IPS-NIHi11 (cell line): ENCODE data around the gene ARFGAP1.
A peak's percentile ranks its signal among the peaks of the same experiment; 100 is the strongest.

Source experiments
- DNase-seq: peaks from one replicate; pipeline ENCODE4 v3.0.0; 2012; ENCODE audit warnings: mixed read lengths, low spot score

ARFGAP1 gene

DNA sequence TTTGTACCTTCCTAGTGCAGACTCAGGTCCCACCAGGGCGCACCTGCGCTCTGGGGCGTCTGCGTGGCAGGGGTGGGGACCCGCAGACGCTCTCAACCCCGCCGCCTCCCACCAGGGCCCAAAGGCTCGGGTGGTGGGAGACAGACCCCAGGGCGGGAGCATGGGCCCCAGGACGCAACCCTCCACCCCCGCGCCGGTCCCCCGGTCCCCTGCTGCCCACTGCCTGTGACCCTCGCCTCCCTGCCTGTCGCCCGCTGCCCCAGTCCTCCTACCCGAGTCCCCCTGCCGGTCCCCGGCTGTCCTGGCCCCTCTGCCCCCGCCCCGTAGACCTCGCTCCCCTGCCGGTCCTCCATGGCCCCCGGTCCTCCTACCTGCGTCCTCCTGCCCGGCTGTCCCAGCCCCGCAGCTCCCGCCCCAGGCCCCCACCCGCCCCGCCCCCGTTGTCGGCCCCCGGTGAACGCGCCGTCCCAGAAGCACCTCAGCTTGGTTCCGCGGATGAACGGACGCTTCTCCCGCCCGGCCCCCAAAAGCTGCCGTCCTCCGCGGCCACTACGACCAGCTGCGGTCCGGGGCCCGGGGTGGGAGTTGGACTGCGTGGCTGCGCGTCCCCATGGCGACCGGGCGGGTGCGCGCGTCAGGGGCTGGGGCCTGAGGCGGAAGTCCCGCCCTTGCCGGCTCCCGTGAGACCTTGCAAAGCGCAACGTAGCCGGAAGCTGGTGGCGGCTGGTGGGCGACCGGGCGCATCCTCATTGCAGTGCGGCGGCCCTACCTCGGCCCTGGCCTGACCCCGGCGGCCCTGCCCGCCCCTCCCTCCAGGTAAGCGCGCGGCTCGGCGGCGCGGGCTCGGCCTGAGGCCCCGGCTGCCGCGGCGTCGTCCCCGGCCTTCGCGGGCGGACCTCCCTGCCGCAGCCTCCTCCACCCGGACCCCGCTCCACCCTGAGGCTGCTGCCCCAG lies at the start of gene ARFGAP1:
ARFGAP1 (plus strand) TSS at position 709 of the 954 bp plus-strand sequence. CDS start 2,768 bp downstream, outside the sequence.
- DNase-seq: peak; percentile 100

DNA sequence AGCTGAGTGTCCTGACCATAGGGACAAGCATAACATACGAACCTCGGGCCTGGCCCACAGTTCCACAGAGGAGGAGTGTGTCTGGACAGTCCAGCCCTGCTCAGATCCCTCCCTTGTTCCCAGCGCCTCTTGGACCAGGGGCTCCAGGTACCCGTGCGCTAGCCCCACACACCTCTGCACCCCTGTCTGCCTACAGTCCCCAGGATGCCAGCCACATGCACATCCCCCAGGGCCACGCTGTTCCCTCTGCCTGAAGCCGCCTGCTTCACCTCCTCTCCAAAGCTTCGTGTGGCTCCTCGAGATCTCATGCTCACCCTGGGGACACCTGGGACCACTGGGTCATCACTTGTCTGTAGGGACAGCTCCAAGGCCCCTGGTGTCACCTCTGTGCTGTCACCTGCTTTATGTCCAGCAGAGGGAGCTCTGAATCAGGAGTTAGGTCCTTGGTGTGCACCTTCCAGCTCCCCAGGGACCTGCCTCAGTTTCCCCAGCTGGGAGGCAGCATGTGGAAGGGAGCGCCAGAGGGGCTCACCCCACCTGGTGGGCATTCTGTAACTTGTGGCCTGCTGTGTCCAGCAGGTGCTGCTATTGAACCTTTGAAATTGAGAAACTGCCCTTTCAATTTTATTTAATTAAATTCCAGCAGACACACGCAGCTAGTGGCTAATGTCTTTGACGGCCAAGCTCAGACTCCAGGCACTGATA lies 49.3 kb upstream of the ARFGAP1 start:
- DNase-seq: no peak

DNA sequence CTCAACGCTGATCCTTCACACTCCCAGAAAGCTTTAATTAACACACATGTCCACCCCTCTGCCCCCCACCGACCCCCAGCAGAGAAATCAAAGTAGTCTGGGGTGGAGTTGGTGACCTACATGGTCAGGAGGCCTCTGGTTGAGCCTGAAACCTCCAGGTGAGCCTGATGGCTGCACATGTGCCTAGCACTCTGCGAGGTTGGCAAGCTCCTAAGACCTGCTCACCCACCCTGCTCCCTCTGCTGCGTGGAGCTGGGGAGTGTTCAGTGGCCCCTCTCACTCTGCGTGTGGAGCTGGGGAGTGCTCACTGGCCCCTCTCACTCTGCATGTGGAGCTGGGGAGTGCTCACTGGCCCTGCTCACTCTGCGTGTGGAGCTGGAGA lies 48.8 kb upstream of the ARFGAP1 start:
- DNase-seq: no peak

DNA sequence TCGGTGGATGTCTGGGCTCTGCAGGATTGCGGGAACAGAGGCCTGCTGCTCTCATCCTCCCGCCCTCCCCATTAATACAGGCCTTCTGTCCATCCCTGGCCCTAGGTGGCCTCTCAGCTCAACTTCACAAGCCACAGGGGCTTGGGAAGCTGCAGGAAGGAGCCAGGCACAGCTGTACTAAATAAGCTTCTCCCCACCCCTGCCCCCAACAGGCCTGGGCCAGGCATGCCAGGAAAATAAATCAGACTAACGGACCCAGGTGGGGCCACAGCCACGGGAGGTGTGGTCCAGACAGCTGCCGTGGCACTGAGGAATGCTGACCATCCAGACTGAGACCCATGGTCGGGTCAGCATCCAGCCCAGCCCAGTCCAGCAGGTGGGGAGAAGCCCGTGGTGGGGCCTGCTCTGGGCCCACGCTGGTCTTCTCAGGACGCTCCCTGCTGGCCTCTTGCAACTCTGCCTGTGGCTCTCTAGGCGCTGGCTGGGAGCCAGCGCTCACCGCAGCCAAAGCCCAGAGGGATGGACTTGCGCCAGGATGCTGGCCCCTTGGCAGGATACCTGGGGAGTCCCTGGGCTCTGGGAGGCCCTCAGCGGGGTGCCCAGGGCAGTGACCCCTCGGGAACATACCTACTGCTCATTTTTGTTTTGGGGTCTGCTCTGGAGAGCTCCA lies 48.1 kb upstream of the ARFGAP1 start:
- DNase-seq: peak; percentile 56

DNA sequence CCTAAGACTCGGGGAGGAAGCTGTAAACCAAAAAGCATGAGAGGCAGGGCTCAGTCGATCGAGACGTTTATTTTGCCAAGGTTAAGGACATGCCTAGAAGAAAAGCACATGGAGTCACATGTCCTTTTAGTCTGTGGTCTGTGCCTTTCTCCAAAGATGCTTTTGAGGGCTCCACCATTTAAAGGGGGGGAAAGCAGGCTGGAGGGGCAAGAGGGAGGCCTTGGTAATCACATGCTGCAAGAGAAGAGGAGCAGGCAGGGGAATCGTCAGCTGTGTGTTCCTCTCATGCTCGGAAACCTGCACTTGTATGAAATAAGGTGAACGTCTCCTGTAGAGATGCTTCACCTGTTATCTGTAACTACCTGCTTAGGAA lies 47.5 kb upstream of the ARFGAP1 start:
- DNase-seq: no peak

DNA sequence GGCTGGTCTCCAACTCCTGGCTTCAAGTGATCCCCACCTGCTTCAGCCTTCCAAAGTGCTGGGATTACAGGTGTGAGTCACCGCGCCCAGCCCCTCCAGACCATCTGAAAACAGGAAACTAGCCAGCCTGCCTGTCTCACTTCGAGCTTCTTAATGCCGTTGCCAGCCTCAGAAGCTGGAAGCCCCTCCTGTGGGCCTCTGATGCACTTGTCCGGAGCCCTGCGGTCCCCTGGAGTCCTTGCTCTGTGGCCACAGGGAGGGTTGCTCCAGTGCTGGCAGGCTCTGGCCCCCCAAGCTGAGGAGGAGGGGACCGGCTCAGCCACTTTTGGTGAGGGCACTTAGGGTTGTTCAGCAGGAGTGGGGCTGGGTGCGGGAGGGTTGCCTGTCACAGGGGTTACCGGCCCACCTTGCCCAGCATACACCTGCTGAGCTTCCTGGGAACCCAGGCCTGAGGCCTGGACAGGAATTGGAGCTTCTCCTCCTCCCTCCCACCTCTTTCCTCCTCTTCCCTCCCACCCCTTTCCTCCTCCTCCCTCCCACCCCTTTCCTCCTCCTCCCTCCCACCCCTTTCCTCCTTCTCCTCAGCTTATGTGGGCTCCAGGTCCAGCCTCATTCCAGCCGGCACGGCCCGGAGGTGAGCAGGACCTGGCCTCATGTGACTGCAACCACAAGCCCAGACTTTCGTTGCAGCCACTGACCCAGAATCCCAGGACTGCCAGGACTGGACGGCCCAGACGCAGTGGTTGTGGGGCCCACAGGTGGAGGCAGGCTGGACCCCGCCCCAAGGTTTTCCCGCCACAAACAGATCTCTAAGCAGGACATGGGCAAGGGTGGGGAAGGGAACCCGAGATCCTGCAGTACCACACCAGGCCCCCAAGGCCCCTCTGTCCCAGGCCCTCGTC lies 46.3 kb upstream of the ARFGAP1 start:
- no peak for DNase-seq

DNA sequence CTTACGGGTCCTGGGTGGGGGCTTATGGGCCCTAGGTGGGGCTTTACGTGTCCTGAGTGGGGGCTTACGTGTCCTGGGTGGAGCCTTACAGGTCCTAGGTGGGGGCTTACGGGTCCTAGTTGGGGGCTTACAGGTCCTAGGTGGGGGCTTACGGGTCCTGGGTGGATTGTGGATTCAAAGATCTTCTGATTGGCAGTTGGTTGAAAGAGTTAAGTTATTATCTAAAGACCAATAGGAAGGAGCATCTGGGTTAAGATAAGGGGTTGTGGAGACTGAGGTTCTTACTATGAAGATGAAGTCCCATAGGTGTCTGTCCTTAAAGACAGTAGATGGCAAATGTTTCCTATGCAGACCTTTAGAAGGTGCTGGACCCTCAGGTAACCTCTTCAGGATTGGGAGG lies 45.4 kb upstream of the ARFGAP1 start:
- DNase-seq: no peak

DNA sequence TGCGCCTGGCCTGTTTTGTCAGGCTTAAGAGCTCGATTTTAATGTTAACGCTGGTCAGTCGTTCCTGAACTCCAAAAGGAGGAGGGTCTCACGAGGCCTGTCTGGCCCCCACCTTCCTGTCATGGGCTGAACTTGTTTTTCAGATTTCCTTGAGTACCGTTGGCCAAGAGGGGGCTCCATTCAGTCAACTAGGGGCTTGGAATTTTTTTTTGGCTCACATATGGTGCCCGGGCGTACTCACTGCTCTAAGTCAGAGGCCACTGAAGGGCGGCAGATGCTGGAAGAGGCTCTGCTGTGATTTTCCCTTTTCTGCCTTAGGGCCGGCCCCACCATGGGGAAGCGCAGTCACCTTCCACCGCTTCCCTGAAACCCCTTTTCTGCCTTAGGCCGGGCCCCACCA lies 43.8 kb upstream of the ARFGAP1 start:
- DNase-seq: no peak

DNA sequence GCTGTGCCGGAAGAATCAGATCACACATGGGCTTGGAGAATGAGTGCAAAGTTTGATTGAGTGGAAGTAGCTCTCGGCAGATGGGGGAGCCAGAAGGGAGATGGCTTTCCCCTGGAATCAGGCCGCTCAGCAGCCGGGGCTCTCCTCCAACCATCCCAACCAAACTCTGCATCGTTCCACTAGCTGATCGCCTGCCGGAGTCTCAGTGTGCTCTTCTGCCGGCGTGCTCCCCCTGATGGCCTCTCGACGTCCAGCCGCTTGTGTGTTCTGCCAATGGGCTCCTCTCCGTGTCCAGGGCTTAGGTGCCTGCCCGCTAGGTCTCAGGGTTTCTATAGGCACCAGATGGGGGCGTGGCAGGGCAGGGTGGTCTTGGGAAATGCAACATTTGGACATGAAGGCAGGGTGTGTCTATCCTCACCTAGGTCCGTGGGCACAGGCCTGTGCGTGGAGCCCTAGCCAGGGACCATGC lies 41.8 kb upstream of the ARFGAP1 start:
- peak; percentile 74 for DNase-seq

DNA sequence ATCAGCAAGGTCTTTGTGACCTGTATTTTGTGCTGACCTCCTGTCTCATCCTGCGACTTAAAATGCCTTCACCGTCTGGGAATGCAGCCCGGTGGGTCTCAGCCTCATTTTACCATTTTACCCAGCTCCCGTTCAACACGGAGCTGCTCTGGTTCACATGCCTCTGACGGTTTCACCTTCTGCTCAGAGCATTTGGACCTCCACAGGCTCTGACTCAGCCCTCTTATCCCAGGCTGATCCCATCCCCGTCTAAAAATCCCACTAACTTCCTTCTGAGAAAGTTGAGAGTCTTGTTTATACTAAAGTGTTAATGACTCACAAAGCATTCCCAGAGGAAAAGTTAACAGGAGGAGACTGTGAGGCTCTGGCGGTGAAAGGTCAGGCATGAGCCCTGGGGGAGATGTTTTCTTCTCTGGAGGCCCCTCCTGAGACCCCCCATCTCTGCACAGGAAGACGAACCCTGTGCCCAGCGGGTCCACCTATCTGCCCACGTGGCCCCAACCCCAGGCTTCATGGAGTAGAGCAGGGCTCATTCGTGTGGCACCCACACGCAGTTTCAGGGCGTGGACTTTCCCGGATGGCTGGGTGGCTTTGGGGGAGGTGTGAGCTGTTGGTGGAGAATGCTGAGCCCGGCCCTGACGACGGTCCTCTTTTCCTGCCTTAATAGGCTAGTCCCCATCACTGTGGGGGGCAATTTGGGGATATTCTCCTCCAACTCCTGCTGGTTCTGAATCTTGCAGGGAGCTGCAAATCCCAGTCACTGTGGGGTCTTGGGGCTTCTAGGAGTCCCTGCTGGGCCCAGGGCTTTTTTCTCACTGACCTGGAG lies 40.2 kb upstream of the ARFGAP1 start:
- DNase-seq: no peak

DNA sequence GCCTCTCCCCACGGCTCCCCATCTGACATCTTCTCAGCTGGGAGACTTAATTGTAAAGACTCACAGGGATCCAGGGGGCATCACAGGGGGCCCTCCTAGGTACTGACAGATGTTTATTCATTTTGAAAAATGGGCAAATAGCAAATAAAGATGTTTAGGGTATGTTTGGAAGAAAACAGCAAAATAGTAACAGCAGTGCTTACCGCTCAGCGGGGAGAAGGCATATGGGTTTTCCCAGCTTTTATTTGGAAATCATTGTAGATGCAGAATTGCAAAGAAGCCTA lies 39.6 kb upstream of the ARFGAP1 start:
- no peak for DNase-seq

DNA sequence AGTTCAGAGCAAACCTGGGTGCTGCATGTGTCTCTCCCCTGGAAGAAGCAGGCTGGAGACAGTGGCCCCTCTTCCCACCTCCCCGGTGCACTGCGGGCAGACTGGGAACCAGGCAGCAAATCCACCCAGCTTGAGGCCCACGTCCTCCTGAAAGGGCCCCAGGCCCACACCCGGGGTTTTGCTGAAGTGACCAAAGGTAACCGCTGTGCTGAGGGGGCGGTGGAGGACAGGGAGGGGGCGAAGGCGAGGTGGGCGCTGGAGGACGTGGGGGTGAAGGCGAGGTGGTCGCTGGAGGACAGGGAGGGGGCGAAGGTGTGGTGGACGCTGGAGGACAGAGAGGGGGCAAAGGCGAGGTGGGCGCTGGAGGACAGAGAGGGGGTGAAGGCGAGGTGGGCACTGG lies 38.7 kb upstream of the ARFGAP1 start:
- DNase-seq: no peak

DNA sequence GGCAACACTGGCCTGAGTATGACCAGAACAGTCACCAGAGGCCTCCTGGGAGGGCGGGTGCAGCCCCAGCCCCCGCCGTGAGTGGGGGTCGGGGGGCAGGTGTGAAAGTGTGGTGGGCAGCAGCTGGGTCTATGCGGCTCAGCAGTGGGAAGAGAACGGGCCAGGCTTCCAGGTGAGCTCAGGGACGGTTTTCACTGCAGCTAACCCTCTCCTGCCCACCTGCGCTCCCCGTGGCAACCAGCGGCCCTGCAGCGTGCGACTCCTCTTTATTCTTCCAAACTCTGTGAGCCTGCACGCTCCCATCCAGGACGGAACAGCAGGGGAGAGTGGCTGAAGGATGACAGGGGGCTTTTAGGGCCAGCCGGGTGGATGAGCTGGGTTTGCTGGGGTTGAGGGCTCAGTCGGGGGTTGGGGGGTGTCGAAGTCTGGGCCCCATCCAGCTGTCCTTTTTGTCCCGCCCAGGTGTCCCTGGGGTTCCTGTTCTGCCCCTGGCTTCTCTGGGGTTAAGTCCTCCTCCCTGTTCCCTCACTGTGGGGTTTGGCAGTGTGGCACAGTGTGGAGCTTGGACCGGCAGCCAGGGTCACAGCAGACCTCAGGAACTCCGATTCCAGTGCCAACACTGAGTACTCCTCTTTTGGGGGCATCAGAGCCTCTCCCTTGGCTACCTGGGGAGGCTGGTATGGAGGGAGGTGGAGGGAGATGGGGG lies 37.8 kb upstream of the ARFGAP1 start:
- peak; percentile 74 for DNase-seq

DNA sequence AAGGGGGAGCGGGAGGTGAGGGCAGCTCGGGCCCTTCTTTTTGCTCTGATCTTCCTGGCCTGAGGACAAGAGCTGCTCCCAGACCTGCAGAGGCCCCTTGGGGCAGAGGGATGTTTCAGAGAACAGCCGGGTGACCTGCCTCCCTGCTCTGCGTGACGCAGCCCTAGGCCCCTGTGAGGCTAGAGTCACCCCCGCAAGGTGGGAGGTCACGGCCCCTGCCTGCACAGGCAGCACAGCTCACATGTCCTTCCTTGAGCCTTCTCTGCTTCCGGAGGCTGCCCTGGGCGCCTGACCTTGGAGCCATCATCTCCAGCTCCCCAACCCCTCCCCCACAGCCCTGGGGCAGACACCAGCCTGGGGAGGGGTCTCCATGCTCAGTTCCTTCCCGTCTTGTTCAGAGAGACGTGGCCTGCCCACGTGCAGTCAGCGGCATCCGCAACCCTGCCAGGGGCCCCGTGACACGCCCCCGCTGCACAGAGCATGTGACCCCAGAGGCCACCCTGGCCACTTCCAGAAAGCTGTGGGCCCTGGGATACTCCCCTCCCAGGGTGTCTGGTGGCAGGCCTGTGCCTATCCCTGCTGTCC lies 37.1 kb upstream of the ARFGAP1 start, which contains the start of gene BIRC7:
BIRC7 (plus strand) TSS at position 507 of the 585 bp plus-strand sequence. CDS start 192 bp downstream, outside the sequence.
- no peak for DNase-seq

DNA sequence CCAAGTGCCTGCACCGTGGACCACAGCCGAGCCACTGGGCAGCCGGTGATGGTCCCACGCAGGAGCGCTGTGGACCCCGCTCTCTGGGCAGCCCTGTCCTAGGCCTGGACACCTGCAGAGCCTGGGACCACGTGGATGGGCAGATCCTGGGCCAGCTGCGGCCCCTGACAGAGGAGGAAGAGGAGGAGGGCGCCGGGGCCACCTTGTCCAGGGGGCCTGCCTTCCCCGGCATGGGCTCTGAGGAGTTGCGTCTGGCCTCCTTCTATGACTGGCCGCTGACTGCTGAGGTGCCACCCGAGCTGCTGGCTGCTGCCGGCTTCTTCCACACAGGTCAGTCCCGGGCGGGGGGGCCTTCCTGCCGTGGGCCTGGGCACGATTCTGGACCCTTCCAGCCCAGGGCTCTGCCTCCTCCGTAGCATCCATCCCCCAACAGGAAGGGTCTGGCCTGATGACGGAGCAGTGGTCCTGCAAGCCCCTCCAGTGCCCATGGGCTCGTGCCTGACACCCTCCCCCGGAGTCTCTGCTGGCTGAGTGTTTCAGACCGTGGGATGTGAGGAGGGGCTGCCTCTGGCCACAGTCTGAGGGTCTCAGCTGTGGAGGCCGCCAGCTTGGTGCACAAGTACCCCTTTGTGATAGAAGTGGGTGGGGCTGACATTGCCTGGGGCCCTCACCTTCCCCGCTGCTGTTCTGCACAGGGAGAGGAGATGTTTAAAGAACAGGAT lies 36.3 kb upstream of the ARFGAP1 start:
- DNase-seq: no peak

DNA sequence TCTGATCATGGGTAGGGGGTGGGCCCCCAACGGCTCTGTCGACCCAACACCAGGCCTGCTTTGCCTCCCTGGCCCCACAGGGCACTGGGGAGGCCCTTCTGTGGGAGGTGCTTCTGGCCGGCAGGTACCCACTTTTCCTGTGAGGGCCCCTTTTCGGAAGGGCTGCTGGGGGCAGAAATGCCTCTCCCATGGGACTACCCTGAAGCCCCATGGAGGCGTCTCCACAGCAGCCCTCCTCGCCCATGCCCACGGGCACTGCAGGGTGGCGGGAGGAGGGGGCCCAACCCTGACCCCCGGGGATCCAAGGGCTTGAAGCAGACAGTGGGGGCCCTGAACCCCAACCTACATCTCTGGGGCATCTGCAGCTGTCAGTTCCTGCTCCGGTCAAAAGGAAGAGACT lies 34.6 kb upstream of the ARFGAP1 start:
- DNase-seq: no peak

DNA sequence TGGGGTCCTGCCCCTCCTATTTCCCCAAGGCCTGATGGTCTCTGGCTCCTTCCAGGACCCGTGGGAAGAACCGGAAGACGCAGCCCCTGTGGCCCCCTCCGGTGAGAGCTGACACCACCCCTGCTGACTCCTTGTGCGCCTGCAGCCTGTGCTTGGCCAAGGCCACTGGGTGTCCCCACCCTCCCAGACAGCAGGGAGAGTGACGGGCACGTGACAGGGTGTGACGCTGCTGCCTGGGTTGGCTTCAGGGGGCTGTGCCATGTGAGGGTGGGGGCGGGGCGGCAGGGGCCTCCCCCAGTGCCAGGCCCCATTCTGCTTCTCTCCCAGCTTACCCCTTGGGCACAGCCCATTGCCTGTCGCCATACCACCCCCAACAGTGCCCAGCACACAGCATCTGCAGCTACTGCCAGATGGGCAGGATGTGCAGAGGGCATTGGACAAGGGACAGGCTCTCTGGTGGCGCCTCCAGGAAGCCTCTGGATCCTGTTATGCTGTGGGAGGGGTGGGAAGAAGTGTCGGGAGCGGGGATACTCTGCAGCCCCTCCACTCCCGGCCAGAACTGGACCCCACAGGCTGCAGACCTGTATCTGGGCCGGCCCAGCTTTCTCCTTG lies 34.0 kb upstream of the ARFGAP1 start:
- no peak for DNase-seq

DNA sequence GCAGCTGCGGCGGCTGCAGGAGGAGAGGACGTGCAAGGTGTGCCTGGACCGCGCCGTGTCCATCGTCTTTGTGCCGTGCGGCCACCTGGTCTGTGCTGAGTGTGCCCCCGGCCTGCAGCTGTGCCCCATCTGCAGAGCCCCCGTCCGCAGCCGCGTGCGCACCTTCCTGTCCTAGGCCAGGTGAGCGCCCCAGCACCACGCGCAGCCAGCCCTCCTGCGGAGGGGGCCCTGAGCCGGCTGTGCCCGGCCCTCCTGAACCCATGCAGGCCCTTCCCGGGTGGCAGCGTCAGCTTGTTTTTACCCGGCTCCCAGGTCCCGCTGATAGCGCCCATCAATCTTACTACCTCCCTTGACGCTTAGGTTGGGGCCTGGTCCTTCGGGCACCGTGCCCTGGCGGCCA lies 33.2 kb upstream of the ARFGAP1 start:
- no peak for DNase-seq

DNA sequence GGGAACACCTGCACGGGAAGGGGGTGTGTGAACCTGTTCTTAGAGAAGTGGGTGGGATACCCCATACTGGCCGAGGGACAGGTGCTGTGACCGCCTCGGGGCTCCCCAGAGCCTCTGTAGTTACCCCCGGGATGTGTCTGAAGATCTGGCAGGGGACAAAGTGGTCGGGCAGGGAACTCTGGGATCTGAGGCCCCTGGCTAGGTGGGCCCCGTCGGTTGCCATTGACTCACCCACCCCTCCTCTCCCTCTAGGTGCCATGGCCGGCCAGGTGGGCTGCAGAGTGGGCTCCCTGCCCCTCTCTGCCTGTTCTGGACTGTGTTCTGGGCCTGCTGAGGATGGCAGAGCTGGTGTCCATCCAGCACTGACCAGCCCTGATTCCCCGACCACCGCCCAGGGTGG lies 32.6 kb upstream of the ARFGAP1 start:
- DNase-seq: no peak
